ENCODE data around the gene PITPNC1. TPM values are rescaled to one million over a fixed set of nuclear protein-coding genes. Genes with fewer than 3 reads are reported as not detected.
A peak's percentile ranks its signal among the peaks of the same experiment; 100 is the strongest.
"Not testable (repeated sequence)": the region's sequence is repeated elsewhere in the genome, so short reads cannot be mapped to it uniquely, and the experiment has no call there.

PITPNC1 gene
- polyA plus RNA-seq, 10 donors = 8.9 to 15.8 (median 10.8) TPM

DNA sequence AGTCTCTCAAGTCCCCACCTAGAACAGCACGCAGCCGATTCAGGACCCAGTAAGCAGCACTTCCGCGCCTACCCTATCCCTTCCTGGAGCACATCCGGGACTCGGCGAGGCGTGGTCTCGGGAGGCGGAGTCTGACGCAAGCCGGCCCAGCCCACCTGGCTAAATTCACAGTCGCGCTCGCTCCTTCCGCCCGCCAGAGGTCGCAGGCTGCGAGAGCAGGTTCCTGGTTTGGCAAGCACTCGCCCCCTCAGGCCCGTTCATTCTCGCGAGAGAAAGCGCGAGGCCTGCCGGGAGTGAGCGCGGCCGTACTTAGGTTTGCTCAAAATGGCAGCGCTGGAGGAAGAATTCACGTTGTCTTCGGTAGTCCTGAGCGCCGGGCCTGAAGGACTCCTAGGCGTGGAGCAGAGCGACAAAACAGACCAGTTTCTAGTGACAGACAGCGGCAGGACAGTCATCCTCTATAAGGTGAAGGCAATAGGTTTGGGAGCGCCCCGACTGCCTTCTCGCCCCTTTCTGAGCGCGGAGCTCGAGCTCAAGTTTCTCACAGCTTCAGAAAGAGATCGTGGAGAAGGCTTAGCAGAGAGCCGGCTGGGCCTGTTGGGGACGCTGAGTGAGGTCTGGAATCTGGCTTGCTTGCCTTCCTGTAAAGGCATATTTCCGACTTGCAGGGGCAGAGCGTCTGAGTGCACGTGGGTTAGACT is 340.7 kb downstream of the PITPNC1 start, which contains the start of gene NOL11:
TSS of gene NOL11 (plus strand) at position 313 of the 701 bp plus-strand sequence. CDS start at position 325, 12 bp downstream.
- DNase-seq = peak; percentile 98 to 99 (median 99)

DNA sequence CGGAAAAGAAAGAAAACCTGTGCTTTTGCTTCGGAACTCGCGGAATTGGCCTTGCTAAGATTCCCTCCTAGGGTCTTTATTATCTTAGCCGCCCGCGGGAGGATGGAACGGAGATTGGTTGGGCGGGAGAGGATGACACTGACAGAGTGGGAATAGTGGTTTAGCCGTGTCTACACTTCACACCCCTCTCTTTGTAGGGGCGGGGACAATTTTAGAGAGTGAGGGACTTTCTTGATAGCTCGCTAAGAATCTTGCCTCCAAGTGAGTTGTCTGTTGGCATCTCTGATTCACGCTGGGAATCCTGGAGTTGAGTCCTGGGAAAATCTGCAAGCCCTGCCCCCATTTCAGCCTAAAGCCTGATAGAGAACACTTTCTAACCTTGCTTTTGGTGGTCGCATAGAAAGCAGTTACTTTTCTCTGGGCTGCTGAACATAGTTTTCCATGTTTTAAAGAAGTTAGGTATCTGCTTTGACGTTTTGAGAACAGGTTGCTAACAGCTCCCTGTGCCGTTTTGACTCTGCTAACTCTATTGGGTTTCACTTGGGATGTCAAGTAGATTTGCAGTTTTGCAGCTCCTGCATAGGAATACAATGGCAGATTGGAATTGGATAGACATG is 341.4 kb downstream of the PITPNC1 start:
- peak; percentile 14 to 30 (median 27) for DNase-seq

DNA sequence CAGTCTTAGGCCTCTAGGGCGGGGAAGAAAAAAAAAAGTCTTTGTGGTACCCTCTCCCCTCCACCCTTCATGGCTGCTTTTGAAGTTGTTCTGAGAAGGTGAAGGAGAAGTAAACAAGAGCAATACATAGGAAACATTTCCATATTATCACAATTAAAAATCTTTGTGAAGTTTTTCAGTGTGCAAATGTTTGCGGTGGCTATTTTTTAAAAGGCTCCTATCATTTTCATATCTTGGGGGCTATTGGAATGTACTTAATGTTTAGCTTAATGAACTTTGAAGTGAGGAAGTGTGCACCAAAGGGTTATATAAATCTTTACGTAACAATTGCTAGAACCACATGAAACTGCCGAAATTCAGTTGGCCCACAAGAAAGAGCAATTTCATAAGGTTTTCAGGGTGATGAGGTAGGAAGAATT is 348.3 kb downstream of the PITPNC1 start:
- no peak for DNase-seq

DNA sequence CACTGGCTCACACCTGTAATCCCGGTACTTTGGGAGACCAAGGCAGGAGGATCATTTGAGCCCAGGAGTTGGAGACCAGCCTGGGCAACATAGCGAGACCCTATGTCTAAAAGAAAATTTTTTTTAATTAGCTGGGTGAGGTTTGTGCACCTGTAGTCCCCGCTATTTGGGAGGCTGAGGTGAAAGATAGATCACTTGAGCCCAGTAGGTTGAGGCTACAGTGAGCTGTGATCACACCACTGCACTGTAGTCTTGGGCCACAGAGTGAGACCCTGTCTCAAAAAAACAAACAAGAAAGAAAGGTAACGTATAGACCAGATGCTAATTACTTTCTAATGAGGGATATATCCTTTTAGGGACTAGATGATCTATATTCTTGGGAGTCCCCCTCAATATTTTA is 348.7 kb downstream of the PITPNC1 start:
- DNase-seq = no peak

DNA sequence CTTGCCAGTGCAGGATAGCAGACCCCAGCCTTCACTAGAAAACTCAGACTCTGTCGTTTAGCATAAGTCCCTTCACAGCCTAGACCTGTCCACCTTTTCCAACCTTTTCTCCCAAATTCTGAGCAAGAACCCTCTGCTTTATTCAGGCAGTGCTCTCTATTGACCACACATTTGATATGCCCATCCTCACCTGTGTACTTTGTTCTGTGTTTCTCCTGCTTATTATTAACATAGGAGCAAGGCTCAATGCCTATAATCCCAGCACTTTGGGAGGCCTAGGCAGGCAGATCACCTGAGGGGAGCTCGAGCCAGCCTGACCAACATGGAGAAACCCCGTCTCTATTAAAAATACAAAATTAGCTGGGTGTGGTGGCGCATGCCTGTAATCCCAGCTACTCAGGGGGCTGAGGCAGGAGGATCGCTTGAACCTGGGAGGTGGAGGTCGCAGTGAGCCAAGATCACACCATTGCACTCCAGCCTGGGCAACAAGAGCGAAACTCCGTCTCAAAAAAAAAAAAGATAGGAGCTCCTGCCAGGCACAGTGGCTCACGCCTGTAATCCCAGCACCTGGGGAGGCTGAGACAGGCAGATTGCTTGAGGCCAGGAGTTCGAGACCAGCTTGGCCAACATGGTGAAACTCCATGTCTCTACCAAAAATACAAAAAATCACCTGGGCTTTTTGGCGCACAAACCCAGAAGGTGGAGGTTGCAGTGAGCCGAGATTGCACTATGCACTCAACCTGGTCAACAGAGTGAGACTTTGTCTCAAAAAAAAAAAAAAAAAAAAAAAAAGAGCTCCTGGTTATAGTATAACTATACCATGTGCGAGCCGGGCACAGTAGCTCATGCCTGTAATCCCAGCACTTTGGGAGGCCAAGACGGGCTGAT is 350.3 kb downstream of the PITPNC1 start:
- DNase-seq = not testable (repeated sequence)

DNA sequence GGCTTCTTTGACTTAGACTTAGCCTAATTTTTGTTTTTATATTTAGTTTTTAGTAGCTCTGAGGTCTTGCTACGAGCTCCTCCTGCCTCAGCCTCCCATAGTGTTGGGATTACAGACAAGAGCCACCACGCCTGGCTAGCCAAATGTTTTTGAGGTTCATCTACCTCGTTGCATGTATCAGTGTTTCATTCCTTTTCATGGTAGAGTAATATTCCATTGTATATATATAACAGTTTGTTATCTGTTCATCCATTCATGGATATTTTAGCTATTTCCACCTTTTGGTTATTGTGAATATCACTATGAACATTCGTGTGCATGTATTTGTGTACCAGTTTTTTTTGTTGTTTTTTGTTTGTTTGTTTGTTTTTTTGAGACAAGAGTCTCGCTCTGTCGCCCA is 352.8 kb downstream of the PITPNC1 start:
- DNase-seq = no peak

DNA sequence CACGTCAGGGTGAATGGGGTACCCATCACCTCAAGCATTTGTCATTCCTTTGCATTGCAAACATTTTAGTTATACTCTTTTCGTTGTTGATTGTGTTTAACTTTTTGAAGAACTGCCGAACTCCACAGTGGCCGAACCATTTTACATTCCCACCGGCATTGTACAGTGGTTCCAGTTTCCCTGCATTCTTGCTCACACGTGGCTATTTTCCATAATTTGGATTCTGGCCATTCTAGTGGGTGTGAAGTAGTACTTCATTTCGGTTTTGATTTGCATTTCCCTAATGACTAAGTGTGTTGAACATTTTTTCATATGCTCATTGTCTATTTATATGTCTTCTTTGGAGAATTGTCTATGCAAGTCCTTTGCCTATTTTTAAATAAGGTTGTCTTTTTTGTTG is 353.6 kb downstream of the PITPNC1 start:
- no peak for DNase-seq

DNA sequence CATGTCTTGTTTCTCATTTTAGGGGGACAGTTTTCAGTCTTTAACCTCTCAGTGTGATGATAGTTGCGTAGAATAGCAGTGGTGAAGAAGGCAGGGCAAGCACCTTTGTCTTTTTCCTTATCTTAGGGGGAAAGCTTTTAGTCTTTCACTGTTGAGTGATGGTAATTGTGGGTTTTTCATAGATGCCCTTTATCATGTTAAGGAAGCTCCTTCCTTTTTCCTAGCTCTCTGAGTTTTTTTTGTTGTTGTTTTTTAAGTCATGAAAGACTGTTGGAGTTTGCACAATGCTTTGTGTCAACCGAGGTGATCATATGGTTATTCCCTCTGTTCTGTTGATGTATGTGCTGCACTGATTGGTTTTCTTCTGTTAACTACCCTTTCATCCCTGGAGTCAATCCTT is 356.4 kb downstream of the PITPNC1 start:
- no peak for DNase-seq

DNA sequence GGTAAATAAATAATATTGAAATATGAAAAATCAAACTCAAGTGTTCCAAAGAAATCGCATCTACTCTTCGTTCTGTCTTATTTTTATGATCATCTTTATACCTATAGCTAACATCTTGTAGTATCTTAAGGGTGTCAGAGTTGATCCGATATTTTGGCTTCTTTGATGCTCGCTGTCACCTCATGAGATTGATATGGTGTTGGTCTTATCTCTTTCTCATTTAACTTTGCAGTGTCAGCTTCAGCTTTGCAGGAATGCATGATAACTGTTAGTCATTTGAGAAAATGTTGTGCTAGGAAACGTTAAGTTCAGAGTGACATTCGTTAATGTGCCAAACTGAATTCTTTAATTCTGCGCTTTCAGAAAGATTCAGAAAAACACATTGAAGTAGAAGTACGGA is 360.1 kb downstream of the PITPNC1 start:
- DNase-seq = no peak

DNA sequence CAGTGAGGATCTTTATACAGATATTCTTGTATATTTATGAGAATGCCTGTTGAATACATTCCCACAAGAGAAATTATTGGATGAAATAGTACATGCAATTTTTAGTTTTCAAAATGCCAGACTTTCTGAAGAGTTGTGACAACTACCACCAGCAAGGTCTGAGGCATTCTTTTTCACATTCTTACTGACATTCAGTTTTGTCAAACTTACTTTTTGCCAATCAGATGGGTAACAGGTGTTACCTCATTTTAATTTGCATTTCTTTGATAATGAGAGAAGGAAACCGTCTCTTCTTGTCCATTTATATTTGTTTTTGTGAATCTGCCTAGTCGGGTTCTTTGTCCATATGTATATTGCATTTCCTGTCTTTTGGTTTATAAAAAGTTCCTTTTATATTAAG is 364.9 kb downstream of the PITPNC1 start:
- no peak for DNase-seq

Other genes with a start within 250 kb of the PITPNC1 start
- gene HELZ, start 132.1 kb upstream of the PITPNC1 start, polyA plus RNA-seq (ENCODE audit: insufficient read length in 10 of 10) = 10 to 100 TPM; 15.4 to 28.5 (median 21.4) TPM
- 10 to 100 TPM; 30.6 to 39.4 (median 36.1) TPM for gene PSMD12, start 10.7 kb upstream of the PITPNC1 start, polyA plus RNA-seq (ENCODE audit: insufficient read length in 10 of 10)